ENCODE results near the gene CEP78. TPM values are rescaled to one million over a fixed set of nuclear protein-coding genes. Genes with fewer than 3 reads are reported as not detected.

CEP78 gene
- 10 to 100 TPM; 19.4 to 27.5 (median 23.6) TPM for total RNA-seq (2021; fragmentation: NEBNext Ultra II Directional; extraction: Animal tissue kit (Norgen Biotek cat#: 25700))
- long read RNA-seq, full-length matches to known transcripts, result 9 of 16 reads
- long read RNA-seq, partial matches to known transcripts, result 1 of 16 reads
- long read RNA-seq, other reads (novel, unspliced or antisense), result 6 of 16 reads

GRCh38 chr9:78235762-78236550 is at the start of gene CEP78:
Gene CEP78, plus strand, starts transcription at chr9:78236075. Its CDS starts 276 bp downstream, at chr9:78236351.
- Mint-ChIP-seq H3K36me3 (ENCODE audit: low read depth) (peaks cover 4% of the 10 kb centered on the region; the same call in 1 of the 2 replicates), H3K4me3 (peak within 1 kb of the TSS; percentile 66; the same call in 1 of the 2 replicates), H3K9me3 (no peaks in the 10 kb centered on the region), H3K27ac (peak within 1 kb of the TSS; percentile 96), H3K27me3 (ENCODE audit: insufficient read depth) (no peaks in the 10 kb centered on the region; the same call in 1 of the 2 replicates), H3K4me1 (ENCODE audit: low read depth) (peaks cover 16% of the 10 kb centered on the region)
- no peak for TF ChIP-seq CTCF (IDR thresholded peaks at IDR 0.05)
- DNase-seq, result peak; percentile 85

DNA sequence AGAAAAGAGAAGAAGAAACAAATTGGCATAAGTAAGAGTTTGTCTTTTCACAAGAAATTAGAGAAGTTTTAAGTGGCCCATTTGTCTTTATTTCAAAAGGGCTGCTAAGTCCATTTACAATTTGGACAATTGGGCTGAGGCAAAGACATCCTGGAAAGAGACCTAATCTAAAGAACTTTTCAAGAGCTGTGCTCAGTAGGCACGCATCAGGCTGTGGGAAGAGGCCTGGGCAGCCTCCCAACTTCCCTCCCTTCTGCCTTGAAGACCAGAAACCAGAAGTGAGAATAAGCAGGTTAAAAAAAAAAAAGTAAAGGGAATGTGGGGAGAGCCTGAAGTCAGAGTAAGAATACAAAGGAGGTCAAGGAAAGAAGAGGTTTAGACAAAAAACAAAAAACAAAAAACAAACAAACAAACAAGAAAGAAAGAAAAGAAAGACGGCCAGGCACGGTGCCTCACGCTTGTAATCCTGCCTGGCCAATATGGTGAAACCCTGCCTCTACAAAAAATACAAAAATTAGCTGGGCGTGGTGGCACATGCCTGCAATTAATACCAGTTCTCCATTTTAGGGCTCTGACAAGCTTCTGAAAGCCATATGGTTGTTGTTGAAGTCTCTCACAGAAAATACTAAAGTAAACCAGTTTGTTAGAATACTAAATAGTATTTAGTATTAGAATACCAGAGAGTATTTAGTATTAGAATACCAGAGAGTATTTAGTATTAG is 48.0 kb upstream of the CEP78 start:
- Mint-ChIP-seq H3K27ac (no peak overlapping the region), H3K36me3 (ENCODE audit: low read depth) (no peaks in the 10 kb centered on the region), H3K27me3 (ENCODE audit: insufficient read depth) (peaks cover 16% of the 10 kb centered on the region), H3K4me1 (ENCODE audit: low read depth) (no peaks in the 10 kb centered on the region), H3K9me3 (no peaks in the 10 kb centered on the region), H3K4me3 (no peak overlapping the region)
- no peak for DNase-seq
- no peak for TF ChIP-seq CTCF (IDR thresholded peaks at IDR 0.05)

DNA sequence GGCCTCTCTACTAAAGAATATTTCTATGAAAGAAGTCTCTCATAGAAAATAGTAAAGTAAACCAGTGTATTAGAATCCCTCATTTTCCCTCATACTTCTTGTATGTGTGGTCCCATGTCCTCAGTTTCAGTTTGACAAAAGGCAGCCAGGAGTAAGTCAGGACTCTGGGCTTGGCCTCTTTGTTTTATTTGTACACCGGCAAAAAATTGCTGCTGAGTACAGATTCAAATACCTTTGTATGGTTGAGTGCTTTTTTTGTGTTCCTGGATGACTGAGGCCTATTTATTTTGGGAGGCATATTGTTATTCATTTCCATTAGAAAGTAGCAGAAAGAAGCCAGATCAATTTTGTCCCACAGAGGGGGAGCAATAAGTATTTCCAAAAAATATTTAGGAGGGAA is 47.3 kb upstream of the CEP78 start:
- H3K27me3 Mint-ChIP-seq (ENCODE audit: insufficient read depth), result peaks cover 13% of the 10 kb centered on the region
- DNase-seq, result no peak
- TF ChIP-seq CTCF (IDR thresholded peaks at IDR 0.05), result no peak
- no peaks in the 10 kb centered on the region for H3K4me1 Mint-ChIP-seq (ENCODE audit: low read depth)
- no peak overlapping the region for H3K27ac Mint-ChIP-seq
- no peaks in the 10 kb centered on the region for H3K36me3 Mint-ChIP-seq (ENCODE audit: low read depth)
- H3K4me3 Mint-ChIP-seq, result no peak overlapping the region
- no peaks in the 10 kb centered on the region for H3K9me3 Mint-ChIP-seq

- no peak for TF ChIP-seq CTCF (IDR thresholded peaks at IDR 0.05)
Measured at GRCh38 chr9:78189001-78189400, 46.9 kb upstream of the CEP78 start.

GRCh38 chr9:78189461-78189860 is 46.4 kb upstream of the CEP78 start:
- Mint-ChIP-seq H3K4me1 (ENCODE audit: low read depth) (no peaks in the 10 kb centered on the region), H3K27me3 (ENCODE audit: insufficient read depth) (peaks cover 14% of the 10 kb centered on the region), H3K4me3 (no peak overlapping the region), H3K27ac (no peak overlapping the region), H3K36me3 (ENCODE audit: low read depth) (no peaks in the 10 kb centered on the region), H3K9me3 (no peaks in the 10 kb centered on the region)
- no peak for TF ChIP-seq CTCF (IDR thresholded peaks at IDR 0.05)
- DNase-seq, result no peak

More at GRCh38 chr9:78189001-78189400, 46.9 kb upstream of the CEP78 start:
- no peaks in the 10 kb centered on the region for H3K4me1 Mint-ChIP-seq (ENCODE audit: low read depth)
- H3K27me3 Mint-ChIP-seq (ENCODE audit: insufficient read depth), result peaks cover 13% of the 10 kb centered on the region
- no peak overlapping the region for H3K4me3 Mint-ChIP-seq
- DNase-seq, result no peak
- H3K27ac Mint-ChIP-seq, result no peak overlapping the region
- no peaks in the 10 kb centered on the region for H3K9me3 Mint-ChIP-seq
- no peaks in the 10 kb centered on the region for H3K36me3 Mint-ChIP-seq (ENCODE audit: low read depth)
